LoVo (cell line): Measurements from ENCODE around the gene TLK2.

Experiments
- DNase-seq: peaks from one replicate; pipeline ENCODE4 v3.0.0-alpha.2; 2016; ENCODE audit warnings: low spot score

TLK2 gene

DNA sequence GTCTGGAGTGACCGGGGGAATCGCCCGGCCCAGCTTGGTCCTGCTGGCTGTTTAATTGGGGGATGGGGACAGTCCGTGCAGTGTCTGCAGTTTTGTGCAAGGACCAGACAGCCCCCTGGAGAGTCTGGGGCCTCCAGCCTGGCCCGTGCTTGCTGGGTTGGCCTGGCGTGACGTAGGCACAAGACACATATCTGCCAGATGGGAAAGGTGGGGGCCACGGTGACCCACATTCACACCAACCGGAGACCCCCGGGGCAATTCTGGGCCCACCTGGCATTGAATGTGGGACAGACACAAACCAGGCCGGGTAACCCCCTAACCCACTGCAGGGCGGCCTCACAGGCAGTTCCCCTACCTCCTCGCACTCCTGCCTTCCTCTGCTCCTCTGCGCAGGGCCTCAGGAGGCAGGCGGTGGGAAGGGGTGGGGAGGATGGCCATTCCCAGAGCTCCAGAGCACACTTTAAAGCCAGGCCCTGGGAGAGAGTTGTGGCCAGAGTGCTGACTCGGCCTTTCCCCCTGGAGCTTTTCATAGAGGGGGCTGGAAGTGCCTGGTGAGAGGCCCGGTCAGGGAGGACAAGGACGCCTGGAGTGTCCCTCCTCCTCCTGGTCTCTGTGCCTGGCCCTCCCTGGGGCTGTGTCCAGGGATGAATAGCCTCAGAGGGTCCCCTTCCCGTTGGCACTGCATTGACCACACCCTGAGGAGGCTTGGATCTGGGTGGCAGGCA lies 150.4 kb downstream of the TLK2 start:
- DNase-seq = no peak

DNA sequence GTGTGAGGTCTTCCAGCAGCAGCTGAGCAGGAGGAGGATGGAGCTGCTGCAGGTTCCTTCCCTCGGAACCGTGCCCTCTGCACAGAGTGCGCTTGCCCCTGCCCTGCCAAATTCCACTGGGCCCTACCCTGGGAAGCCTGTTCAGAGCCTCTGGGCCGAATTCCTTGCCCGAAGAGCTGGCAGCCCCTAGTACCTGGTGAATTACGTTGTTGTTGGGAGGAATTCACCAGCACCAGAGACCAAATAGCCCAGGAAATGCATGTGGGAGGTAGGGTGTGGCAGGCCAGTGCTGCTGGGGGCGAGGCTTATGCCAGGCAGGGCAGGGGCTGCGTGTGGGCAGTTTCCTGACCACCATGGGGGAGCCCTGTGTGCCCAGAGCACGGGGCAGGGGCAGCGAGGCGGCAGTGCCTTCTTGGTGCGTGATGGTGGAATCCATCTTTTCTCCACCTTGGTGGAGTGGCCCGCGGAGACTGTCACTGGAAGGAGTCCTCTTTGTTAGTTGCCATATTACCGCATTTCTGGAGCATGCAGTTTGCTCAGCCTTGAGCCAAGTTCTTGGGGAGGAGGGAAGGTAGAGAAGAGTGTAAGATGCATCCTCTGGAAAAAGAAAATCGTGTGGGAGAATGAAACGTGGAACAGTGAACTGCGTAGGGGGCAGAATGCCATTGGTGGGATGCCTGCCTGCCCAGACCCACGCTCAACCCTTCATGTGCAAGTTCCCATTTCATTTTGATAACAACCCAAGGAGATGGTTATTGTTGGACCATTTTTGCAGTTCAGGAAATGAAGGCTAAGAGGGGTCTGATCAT lies 151.1 kb downstream of the TLK2 start:
- no peak for DNase-seq

DNA sequence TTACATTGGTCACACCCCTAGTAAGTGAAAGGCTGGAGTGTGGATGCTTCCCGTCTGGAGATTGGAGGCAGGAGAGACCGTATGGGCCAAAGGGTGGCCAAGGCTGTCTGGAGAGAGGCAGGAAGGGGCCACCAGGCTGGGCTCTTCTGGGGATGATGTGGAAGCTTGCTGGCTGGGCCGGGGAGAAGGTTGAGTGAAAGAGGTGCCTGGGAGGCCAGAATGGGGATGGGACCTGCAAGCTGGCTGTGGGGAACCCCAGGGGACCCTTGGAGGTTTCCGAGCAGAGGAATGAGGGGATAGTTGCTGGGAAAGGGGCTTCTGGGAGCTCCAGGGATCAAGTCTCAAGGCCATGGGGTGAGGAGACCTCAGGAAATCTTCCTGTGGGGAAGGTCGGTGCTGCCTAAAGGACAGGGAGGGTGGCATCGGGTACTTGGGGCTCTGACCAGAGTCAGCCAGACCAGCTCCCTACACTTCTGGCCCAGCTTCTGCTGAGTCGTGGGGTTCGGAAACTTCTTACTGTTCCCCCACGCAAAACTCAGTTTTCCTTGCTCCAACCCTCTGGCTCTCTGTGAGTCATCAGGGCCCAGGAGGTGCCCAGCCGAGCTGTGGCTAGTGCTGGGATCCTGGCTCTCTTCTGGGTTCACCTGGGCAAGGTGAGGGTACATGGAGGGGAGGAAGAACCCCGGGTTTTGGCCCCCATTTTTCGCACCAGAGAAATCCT lies 151.9 kb downstream of the TLK2 start:
- no peak for DNase-seq

DNA sequence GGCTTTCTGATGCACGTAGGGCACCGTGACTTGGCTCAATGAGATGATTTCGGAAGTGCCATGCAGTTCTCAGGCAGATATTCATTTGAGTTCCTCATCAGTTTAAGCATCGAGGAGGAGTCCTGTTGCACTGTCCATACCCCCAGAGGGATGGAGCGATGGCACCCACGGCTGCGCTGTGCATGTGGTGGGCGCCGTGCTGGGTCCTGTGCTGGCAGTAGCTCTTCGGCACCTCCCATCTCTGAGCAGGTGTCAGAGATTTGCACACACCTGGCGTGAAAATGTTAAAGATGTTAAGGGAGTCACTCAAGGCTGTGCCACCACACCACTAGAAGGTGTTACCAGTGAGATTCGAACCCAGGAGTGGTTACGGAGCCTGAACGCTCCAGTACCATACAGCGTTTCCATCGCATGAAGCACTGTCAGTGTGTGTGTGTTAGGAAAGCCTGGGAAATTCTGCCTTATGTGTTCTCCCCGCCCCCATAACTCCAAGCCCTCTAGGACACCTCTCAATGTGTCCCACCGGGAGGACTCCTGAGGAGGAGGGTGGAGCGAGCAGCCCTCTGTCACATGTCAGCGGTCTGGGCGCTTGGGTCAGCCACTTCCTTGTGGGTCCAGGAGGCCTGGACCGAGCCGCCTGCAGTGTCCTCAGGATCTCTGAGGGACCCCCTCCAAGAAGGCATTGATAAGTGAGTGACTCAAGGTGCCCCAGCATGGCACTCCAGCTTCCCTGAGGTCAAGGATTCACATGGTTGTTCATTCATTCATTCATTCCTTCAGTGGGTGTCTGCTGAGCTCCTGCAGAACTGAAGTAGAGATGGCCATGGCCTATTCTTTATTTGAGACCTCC lies 152.7 kb downstream of the TLK2 start:
- DNase-seq = no peak

DNA sequence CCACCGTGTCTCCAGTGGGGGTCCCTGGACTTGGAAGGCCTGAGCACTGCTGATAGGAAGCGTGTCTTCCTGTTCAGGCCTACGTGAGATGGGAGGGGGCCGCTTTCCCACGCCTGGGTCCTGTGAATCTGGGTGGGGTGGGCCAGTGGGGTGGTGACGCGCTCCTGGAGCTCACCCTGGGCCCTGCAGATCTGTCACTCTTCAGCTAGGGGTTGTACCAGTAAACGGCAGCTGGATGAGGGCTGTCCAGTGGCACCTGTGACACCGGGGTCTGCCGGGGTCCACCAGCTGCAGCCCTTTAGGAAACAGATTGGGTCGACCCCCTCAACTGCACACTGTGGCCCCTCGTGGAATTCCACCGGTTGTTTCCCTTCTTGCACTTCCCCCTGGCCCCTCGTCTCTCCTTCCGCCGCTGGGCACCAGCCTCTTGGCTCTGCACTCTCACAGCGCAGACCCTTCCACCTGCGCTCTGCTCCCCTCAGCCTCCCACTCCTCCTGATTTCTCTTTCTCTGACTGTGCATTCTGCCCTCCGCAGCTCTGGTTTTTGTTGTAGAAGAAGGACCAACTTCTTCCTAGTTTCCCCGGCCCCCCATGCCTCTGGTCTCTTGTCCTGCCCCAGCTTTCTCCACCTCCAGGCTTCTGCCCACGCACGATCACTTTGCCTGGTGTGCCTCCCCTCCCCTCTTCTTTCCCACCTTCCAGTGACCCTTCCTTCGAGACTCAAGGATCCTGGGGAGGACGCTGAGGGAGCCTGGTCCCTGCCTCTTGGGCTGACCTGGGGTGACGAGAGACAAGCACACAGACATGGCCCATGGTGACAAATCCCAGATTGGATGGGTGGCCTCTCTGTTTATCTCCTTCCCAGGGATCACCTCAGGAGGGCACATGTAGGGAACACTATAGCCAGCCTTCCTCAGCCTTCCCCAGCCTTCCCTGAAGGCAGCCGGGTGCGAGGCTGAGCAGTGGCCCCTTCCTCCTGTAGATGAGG lies 153.6 kb downstream of the TLK2 start:
- DNase-seq = no peak

DNA sequence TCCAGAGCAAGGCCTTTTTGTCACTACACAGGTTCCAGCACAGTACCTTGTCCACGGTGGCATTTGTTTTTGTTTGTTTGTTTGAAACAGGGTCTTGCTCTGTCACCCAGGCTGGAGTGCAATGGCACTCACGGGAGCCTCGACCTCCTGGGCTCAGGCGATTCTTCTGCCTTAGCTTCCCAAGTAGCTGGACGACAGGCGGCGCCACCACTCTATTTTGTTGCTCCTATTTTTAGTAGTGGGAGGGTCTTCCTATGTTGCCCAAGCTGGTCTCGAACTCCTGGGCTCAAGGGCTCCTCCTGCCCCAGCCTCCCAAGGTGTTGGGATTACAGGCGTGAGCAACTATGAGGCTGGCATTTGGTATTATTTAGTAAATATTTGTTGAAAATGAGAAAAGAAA lies 159.2 kb downstream of the TLK2 start:
- DNase-seq = no peak

DNA sequence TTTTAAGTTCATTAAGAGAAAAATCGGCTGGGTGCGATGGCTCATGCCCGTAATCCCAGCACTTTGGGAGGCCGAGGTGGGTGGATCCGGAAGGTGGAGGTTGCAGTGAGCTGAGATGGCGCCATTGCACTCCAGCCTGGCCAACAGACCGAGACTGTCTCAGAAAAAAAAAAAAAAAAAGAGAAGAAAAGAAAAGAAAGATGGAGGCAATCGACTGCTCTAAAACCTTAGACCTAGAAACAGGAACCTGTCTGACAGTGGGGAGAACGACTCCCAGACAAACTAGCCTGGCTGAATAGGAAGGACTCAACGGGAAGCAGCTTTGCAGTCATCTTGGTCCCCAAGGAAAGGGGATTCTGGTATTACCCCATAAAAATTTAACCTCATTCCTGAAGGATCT lies 162.5 kb downstream of the TLK2 start:
- DNase-seq = no peak

DNA sequence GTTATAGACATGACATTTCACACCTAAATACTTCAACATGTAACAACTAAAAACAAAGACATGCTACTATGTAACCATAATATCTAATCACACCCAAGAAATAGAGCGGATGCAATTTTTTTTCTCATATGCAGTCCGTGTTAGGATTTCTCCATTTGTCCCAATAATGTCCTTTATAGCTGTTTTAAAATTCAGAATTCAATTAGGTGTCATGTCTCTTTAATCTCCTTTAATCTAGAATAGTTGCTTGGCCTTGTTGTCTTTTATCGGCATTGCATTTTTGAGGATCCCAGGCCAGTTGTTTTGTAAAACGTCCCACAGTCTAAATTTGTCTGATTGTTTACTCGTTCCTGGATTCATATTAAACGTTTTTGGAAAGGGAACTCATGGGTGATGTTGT lies 163.3 kb downstream of the TLK2 start:
- DNase-seq = no peak

DNA sequence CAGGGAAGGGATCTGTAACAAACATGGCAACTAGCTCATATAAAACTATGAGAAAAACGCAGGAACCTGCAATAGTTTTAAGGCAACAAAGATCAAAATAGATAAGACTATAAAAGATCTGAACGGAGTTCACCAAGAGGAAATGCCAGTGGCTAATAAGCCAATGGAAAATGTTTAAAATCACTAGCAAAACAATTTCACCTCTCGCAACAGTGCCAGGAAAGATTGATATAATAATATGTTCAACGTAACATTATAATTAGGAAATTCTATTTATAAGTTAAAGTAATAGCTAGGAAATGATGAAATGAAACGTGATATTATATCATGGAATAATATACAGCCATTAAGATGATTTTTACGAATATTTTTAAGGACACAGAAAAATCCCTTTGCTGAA lies 164.9 kb downstream of the TLK2 start:
- no peak for DNase-seq

DNA sequence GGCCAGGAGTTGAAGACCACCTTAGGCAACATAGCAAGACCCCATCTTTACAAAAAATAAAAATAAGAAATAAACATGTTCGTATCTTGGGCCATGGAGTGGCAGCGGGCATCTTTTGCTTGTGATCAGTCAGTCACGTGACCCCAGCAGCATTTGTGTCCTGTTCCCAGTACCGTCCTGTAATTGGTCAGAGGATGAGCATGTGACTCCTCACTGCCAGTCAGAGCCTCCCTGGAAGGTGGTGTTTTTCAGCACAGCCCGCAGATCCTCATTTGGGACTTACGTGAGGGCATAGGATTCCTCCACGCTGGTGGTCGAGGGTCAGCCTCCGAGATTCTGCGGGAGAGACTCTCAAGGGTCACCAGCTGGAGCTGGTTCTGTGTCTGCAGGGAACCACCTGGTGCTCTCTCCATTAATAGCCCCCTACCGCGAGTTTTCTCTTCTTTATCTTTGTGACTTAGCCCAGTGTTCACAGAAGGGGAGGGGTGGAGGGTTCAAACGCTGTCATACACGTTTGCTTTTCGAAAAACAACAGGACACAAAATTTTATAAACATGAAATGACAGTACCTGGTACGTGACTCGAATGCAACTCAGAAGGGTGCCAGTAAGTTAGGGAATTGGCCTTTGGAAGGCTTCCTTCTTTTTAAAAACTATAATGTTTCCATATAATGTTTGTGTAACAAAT lies 166.0 kb downstream of the TLK2 start:
- DNase-seq = peak; percentile 46

DNA sequence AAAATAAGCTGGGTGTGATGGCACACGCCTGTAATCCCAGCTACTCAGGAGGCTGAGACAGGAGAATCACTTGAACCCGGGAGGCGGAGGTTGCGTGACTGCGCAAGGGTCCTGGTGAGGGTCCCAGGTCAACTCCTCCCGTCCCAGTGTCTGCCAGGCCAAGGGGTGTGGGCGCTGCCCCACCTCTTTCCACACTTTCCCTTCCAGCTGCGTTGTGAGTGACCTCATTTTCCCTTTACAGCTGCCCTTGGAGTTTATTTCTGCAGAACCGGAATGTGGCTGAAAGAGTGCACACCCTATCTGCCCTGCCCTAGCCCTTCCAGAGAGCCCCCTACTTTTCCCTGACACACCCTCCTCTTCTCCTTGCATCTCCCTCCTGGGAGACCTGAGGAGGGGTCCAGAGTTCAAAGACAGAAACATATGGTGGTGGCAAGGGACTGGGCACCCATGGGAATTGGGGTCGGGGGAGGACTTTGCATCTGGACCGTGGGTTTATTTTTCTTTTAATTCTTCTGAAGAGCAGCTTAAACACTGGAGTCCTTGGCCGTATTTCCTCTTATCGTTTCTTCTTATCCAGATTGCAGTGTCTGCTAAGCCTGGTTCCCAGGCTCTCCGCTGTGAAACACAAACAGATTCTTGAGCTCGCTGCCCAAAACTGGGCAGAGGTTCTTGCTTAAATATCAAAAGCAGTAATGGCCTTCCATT lies 169.8 kb downstream of the TLK2 start:
- no peak for DNase-seq

DNA sequence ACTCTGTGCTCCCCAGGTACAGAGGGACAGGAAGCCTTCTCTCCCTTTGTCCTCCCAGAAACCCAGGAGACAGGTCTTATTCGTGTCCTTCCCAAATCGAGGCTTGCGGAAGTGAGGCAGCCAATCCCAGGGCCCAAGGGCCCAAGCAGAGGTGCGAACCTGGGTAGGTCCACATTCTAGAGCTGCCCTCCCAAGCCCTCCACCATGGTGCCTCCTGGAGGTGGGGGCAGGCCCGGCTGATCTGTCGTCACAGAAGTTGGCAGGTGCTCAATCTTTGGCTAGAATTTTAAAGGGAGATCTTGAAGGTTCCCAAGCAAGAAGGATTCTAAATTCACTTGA lies 170.3 kb downstream of the TLK2 start:
- DNase-seq = no peak

DNA sequence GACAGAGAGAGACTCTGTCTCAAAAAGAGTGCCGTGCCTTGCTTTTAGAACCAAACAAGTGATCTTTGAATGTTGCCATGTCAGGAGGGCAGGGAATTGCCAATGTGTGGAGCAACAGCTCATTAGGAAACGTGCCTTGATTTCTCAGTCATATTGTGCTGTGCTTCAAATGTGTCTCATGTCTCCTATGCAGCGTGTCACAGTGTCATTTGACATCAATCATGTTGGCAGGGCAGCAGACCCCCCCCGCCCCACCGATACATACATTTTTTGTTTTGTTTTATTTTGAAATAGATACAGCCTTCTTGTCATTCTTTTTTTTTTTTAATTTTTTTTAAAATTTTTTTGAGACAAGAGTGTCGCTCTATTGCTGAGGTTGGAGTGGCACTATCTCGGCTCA lies 170.9 kb downstream of the TLK2 start:
- no peak for DNase-seq

DNA sequence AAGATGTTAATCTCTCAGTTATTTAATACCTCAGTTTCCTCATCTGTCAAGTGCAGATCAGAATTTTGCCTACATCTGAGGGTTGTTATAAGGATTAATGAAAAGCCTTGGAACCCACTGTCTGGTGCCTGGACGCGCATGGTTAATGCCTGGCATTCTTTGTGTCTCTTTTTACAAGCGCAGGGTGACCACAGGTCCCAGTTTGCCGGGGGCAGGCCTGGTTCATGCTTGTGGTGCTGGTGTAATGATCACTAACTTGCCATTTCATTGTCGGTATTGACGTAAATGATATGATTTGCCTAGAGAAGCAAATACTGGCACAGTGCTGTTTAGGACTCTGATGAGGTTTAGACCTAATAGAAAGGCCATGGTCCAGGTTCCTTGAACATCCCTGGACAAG lies 172.0 kb downstream of the TLK2 start:
- DNase-seq = no peak

DNA sequence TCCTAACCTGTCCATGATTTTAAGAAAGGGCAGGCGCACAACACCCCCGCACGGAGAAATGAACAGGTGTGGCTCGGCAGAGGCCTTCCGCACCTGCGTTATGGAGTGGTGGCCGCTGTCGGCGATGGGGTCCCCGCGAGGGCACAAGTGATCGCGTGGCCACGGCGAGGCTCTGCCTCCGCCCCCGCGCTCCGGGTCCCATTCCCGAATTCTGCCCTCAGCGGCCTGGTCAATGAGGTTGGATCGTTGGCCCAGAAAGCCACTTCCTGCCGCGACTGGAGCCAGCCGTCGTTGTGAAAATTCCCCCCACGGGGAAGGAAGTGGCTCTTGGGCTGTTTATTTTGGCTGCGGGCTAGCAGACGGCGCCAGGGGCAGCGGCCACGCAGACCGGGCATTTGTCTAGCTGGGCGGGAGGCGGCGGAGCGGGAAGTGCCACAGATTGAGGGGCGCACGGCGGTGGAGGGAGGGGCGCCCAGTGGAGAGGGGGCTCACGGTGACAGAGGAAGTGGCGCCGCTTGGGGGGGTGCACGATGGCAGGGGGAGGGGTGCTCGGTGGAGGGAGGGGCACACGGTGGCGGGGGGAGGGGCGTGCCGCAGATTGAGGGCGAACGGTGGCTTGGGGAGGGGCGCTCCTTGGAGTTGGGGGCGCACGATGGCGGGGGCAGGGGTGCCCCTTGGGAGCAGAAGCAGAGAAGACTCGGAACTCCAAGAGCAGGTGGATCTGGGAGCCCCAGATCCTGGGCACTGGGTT lies 173.8 kb downstream of the TLK2 start:
- no peak for DNase-seq

DNA sequence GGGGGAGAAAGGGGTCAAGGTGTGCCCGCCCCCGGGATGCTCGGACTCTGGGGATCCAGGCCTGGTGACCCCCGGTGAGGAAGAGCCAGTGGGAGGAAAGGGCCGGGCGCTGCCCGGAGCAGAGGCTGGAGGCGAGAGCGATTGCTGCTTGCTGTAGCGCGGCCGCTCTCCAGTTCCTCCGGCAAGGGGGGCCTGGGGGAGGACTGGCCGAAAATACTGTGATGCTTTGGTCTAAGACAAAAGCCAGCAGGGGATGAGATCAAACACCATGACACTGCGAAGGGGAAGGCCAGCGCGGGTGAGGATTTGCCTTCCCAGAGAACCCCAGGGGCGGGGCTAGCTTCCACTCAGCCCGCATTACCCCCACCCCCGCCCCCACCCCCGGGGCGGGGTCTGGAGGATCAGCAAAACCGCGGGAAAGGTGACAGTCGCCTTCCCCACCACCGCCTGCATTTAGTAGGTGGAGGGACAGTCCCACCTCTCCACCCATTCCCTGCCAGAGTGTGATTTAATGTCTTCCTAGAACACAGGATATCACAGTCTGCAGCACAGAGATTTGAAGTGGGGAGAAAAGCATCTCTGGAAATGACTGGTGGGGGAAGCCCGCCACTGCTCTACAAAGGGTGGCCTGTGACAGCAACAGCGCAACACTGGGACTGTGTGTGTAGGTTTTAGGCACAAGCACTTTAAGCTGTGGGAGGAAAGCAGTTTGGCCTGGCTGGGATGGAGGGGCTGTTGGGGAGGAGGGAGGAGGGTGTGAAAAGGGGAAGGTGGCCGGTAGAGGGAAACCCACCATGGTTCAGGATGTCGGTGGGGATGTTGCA lies 174.6 kb downstream of the TLK2 start:
- no peak for DNase-seq

DNA sequence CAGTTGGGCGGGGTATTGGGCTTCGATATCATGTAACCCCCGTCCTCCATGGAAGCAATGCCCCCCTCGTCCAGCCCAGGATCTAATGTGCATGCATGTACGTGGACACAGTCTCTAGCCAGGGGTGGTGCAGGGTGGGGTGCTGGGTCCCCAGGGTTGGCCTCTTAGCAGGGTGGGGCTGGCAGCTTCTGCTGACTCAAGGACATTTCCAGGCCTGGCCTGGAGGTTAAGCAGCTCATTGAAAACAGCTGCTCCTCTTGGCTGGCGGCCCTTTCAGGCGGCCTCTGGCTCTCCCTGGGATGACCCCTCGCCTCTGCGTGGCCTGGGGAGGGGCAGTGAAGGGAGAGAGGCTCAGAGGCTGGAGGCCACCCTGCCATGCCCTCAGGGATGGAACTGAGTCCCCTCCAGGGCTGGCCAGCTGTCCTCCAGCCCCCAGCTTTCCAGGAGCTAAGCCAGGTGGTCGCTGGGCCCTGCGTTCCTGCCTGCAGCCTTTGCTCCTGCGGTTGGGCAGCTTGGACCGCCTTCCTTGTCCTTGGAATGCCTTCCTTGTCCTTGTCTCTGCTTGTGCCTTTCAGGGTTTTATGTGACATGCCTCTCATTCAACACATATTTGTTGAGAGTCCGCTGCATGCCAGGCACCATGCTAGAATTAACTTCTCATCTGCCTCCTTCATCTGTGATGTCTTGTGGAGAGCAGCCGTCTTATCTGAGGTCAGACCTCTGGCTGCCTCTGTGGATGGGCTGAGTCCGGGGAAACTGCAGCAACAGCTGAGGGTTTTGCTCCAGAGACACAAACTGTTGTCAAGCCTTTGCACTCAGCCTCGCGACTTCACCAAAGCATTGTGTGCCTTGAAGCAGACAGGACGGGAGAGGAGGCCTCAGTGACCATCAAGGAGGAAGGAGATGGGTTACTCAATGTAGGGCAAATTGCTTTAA lies 175.5 kb downstream of the TLK2 start:
- DNase-seq = no peak
